GM12875 (cell line): ENCODE results near the gene ZNF292.

Experiments used
- H3K4me3 ChIP-seq: one replicate; pipeline ENCODE4 v1.5.1; 2011; ENCODE audit warnings: low read depth, low read length, control low read depth
- TF ChIP-seq, protein P1 (sequence below): IDR thresholded peaks from 2 replicates; pipeline ENCODE4 v1.5.1; 2011; ENCODE audit warnings: low read depth, mild to moderate bottlenecking, control low read depth, inconsistent platforms, low read length, moderate library complexity, borderline replicate concordance; ENCODE audit not compliant: insufficient read depth

ZNF292 gene

DNA sequence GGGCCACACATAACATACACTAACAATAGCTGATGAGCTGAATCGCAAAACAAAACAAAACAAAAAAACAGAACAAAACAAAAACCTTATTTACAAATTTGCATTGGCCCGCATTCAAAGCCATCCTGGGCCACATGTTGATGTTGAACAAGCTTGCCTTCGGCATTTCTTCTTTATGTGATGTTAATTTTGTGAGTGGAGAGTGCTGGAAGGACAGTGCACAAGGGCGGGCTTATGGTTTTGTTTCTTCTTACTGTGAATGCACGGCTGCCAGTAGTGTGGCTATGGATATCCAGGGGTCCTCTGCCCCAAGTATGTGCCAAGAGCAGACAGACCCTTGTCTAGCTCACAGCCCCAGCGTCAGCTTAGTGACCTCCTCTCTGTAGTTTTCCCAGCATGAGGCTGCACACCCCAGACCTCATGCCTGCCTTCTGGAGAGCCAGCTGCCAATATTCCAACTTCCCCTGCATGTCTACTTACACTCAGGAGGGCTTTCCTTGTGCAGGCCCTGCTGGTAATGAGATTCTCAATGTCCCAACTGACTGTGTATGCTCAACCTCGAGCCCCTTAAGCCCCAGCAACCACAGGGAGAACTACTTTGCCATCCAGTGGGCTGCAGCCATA is 24.9 kb downstream of the ZNF292 start:
- TF ChIP-seq, protein P1, sequence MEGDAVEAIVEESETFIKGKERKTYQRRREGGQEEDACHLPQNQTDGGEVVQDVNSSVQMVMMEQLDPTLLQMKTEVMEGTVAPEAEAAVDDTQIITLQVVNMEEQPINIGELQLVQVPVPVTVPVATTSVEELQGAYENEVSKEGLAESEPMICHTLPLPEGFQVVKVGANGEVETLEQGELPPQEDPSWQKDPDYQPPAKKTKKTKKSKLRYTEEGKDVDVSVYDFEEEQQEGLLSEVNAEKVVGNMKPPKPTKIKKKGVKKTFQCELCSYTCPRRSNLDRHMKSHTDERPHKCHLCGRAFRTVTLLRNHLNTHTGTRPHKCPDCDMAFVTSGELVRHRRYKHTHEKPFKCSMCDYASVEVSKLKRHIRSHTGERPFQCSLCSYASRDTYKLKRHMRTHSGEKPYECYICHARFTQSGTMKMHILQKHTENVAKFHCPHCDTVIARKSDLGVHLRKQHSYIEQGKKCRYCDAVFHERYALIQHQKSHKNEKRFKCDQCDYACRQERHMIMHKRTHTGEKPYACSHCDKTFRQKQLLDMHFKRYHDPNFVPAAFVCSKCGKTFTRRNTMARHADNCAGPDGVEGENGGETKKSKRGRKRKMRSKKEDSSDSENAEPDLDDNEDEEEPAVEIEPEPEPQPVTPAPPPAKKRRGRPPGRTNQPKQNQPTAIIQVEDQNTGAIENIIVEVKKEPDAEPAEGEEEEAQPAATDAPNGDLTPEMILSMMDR: no peak
- no peak overlapping the region for H3K4me3 ChIP-seq

DNA sequence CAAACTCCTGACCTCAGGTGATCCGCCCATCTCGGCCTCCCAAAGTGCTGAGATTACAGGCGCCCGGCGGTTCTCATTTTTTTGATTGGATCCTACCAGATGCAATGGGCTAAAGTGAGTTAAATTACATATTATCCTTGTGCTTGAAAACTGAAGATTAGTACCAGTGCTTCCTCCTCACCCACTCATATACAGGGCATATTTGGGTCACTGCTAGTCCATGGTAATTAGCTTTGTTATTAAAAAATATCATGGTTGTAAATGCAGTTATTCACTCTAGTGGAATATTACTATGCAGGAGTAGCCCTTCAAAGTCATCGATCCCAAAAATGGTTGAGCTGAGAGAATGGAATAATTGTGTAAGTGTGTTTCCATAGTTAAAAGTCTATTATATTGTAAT is 26.5 kb downstream of the ZNF292 start:
- TF ChIP-seq, protein P1: no peak
- H3K4me3 ChIP-seq: no peak overlapping the region

DNA sequence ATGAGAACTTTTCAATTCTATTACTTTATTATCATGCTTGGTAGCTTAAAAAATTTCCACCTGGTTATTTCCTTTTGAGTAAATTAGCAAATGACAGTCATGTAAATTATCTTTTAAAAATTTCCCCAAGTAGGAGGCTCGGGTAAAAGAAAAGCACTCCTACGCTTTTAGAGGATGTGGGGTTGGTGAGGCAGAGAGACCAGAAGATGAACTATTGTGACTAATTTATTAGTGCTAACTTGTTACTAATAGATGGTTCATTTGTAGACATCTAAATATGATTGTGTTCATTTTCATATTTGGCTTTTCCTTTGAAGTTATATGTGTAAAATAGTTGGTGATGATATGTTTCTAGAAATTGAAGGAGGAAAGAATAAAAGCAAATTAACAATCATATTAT is 27.0 kb downstream of the ZNF292 start:
- TF ChIP-seq, protein P1: no peak
- no peak overlapping the region for H3K4me3 ChIP-seq

DNA sequence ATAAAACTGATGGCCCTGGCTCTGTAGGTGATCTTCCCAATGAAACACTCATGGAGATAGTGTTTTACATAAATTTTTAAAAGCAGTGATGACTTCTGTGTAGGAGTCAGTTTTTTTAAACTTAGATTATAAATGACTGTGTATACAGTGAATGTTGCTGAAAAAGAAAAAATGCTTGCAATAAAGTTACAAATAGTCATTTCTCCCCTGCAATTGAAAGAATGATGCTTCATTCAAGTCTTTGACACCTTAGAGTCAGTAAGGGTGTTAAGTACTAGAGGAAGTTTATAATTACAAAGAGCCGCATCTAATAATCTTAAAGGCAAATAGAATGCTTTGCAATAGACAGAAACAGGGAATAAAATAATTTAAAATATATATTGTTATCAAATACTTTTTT is 27.6 kb downstream of the ZNF292 start:
- TF ChIP-seq, protein P1: no peak
- H3K4me3 ChIP-seq: no peak overlapping the region

DNA sequence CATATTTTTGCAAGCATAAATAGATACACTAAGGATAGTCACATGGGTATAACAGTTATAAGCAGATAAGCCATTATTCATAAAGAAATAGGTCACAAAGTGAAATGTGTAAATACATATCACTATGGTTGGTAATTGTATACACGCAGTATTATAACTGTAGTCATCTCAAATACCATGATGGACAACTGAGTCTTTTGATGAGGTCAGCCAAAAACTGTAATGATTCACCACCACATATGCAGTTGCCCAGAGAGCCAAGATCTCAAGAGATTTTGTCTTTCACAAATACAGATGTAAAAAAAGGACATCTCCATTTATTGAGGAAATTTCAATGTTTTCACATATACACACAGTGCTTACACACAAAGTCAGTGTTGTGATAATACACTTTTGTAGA is 28.3 kb downstream of the ZNF292 start:
- TF ChIP-seq, protein P1: no peak
- no peak overlapping the region for H3K4me3 ChIP-seq

DNA sequence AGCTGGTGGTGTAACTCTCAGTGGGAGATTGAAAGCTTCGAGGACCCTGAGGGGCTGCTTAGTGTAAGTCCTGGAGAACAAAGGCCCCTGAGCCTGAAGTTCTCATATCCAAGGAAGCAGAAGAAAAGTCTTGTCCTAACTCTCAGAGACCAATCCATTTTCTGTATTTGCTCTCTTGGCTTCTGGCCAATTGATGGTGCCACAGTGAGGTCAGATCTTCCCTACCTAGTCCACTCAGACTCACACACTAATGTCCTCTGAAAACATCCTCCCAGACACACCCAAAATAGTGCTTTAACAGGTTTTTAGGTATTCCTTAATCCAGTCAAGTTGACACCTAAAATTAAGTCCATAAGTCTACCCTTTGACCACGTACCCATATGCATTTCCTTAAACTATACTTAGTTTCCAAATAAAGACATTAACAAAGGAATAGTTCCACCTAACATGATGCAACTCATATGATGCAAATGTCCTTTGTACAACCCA is 29.4 kb downstream of the ZNF292 start:
- TF ChIP-seq, protein P1: no peak
- H3K4me3 ChIP-seq: no peak overlapping the region

DNA sequence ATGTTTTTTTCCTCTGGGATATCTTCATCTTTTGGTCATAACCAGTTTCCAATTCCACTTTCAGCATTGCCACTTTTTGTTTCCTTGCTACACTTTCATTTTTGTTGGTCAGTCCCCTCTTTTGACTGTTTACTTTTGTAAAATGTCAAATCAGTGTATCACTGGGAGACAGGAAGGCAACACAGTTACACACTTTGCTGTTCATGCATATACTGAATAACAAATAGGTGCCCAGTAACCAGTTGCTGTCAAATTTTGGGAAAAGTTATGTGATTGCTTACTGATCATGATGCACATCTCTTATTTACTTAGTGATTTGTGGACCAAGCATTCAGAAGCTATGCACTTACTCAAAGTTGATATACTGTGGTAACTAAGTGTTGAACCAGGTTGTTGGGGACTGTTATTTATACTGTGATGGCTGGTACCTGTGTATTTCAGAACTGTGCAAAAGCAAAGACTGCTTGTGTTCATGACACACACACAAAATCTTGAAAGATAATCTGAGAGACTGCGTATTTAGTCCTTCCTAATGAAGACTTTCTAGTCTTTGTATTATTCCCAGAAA is 41.0 kb downstream of the ZNF292 start:
- TF ChIP-seq, protein P1: no peak
- H3K4me3 ChIP-seq: no peak overlapping the region
